Lower leg skin (tissue), 3 donors: ENCODE results near the gene TMEM30B.

Source experiments
- POLR2A ChIP-seq, 2 donors: fragments of 450-650 bp; IDR thresholded peaks; one replicate each; pipeline ENCODE4 v1.6.1; 2016 to 2017; ENCODE audit warnings: antibody characterized with exemption in 2 of 2, mild to moderate bottlenecking in 1 of 2, moderate library complexity in 1 of 2
- TF ChIP-seq, protein P1 (sequence below), 3 donors: fragments of 450-650 bp; IDR thresholded peaks; one replicate each; pipeline ENCODE4 v1.5.1; 2016; ENCODE audit warnings: antibody characterized with exemption in 3 of 3, mild to moderate bottlenecking in 3 of 3, moderate library complexity in 2 of 3

DNA sequence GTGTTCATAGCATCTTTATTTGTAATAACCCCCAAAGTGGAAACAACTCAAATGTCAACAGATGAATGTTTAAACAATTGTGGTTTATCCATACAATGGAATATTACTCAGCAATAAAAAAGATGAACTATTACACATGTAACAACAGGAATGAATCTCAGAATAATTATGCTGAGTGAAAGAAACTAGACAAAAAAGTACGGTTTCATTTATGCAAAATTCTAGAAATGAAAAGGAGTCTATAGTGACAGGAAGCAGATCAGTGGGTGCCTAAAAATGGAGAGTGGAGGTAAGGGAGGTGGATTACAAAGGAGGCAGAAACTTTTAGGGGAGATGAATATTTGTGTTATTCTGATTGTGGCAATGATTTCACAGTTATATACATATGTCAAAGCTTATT lies 45.0 kb upstream of the TMEM30B start:
- TF ChIP-seq, protein P1, sequence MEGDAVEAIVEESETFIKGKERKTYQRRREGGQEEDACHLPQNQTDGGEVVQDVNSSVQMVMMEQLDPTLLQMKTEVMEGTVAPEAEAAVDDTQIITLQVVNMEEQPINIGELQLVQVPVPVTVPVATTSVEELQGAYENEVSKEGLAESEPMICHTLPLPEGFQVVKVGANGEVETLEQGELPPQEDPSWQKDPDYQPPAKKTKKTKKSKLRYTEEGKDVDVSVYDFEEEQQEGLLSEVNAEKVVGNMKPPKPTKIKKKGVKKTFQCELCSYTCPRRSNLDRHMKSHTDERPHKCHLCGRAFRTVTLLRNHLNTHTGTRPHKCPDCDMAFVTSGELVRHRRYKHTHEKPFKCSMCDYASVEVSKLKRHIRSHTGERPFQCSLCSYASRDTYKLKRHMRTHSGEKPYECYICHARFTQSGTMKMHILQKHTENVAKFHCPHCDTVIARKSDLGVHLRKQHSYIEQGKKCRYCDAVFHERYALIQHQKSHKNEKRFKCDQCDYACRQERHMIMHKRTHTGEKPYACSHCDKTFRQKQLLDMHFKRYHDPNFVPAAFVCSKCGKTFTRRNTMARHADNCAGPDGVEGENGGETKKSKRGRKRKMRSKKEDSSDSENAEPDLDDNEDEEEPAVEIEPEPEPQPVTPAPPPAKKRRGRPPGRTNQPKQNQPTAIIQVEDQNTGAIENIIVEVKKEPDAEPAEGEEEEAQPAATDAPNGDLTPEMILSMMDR (IDR thresholded peaks at IDR 0.05) = no peak
- no peak for TF ChIP-seq POLR2A (IDR thresholded peaks at IDR 0.05)
